Measurements from ENCODE around the gene SLFN12L.

DNA sequence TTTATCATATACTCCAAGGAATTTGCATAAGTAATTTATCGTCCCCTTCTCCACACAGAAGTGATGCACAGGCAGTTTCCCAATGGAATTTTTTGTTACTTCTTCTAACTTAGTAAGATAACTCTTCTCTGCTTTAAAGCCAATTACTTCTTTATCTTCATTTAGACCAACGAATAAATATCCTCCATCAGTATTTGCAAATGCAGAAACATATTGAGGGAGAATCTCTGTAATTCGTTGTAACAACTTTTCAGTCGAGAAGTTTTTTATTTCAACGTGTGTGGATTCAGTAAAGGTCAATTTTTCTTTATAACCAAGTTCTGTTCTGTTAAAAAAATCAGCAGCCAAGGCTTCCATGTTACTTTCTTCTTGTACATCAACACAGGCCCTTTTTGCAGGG lies 58.2 kb downstream of the SLFN12L start:
- TF ChIP-seq, protein P1, sequence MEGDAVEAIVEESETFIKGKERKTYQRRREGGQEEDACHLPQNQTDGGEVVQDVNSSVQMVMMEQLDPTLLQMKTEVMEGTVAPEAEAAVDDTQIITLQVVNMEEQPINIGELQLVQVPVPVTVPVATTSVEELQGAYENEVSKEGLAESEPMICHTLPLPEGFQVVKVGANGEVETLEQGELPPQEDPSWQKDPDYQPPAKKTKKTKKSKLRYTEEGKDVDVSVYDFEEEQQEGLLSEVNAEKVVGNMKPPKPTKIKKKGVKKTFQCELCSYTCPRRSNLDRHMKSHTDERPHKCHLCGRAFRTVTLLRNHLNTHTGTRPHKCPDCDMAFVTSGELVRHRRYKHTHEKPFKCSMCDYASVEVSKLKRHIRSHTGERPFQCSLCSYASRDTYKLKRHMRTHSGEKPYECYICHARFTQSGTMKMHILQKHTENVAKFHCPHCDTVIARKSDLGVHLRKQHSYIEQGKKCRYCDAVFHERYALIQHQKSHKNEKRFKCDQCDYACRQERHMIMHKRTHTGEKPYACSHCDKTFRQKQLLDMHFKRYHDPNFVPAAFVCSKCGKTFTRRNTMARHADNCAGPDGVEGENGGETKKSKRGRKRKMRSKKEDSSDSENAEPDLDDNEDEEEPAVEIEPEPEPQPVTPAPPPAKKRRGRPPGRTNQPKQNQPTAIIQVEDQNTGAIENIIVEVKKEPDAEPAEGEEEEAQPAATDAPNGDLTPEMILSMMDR (IDR thresholded peaks at IDR 0.05; ENCODE audit: low read length) = no peak
- no peak for TF ChIP-seq EZH2 (IDR thresholded peaks at IDR 0.05; ENCODE audit: borderline replicate concordance, low read length)
